ENCODE results near the gene SLC44A2.

DNA sequence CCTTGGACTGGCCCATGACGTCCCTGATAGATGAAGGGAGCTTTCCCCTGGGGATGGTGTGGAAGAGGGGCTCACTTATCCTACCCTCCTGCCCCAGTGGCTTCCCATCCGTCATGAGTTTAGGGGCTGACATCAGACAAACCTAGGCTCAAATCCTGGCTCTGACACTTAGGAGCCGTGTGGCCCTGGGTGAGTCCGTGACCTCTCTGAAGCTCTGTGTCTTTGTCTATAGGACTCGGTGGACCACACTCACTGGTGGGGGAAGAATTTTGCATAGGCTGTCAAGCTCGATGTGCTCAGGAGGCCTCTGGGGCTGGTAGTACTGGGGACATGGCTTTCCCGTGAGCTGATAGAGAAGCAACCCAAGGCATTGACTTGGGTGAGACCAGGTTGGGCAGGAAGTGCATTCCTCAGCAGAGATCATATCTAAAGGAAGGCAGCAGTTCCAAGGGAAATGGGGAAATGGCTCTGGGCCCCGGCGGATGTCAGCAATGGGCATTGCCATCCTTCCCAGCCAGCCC is 20.8 kb upstream of the SLC44A2 start:
- TF ChIP-seq CTCF (IDR thresholded peaks at IDR 0.05) (no peak), POLR2AphosphoS5 (IDR thresholded peaks at IDR 0.05; ENCODE audit: insufficient read depth in 1 of 2, low read depth in 1 of 2) (no peak), POLR2A (IDR thresholded peaks at IDR 0.05) (no peak)
